Measurements from ENCODE around the gene GPC5. TPM values are rescaled to one million over a fixed set of nuclear protein-coding genes. Genes with fewer than 3 reads are reported as not detected.

The GPC5 gene
- total RNA-seq, 1 experiment from 2014 or later, result 0.15 TPM

GRCh38 chr13:91563799-91564198 lies 165.4 kb downstream of the GPC5 start:
- Histone ChIP-seq H2BK12ac (ENCODE audit: insufficient read length, low read depth, low read length) (no peak overlapping the region), H3K27me3 (ENCODE audit: insufficient read depth, low read length) (no peaks in the 10 kb centered on the region), H3K4me2 (ENCODE audit: insufficient read depth, insufficient read length, low read length) (no peak overlapping the region), H3K9ac (ENCODE audit: extremely low read depth, insufficient read length, low read length) (no peak overlapping the region), H4K20me1 (ENCODE audit: control insufficient read depth, insufficient read depth, insufficient read length) (no peaks in the 10 kb centered on the region), H4K91ac (ENCODE audit: insufficient read length, low read depth, low read length) (no peak overlapping the region), H4K8ac (replicated peaks; ENCODE audit: insufficient read length, low read depth, low read length) (no peak overlapping the region), H2BK5ac (ENCODE audit: insufficient read length, low read length) (no peak overlapping the region), H2AK5ac (ENCODE audit: insufficient read length, low read length) (no peak overlapping the region), H3K56ac (ENCODE audit: insufficient read length, low read depth, low read length) (no peak overlapping the region), H3T11ph (ENCODE audit: low read length) (no peak overlapping the region), H2BK20ac (ENCODE audit: low read depth, low read length, poor library complexity, severe bottlenecking) (no peak overlapping the region), H3K4me1 (ENCODE audit: insufficient read depth, low read length) (no peaks in the 10 kb centered on the region), H3K79me1 (ENCODE audit: insufficient read depth, low read depth, low read length, poor library complexity, severe bottlenecking) (no peaks in the 10 kb centered on the region), H3K18ac (ENCODE audit: insufficient read length, low read depth, low read length) (no peak overlapping the region), H2BK120ac (ENCODE audit: low read depth, low read length, poor library complexity, severe bottlenecking) (no peak overlapping the region), H4K5ac (ENCODE audit: insufficient read length, low read depth, low read length) (no peak overlapping the region), H3K9me3 (ENCODE audit: control insufficient read depth, low read depth, low read length) (no peaks in the 10 kb centered on the region), H3K23me2 (ENCODE audit: insufficient read length, low read depth, low read length, poor library complexity, severe bottlenecking) (no peaks in the 10 kb centered on the region), H2AFZ (ENCODE audit: low read length) (no peak overlapping the region), H3K23ac (ENCODE audit: insufficient read length, low read depth, low read length) (no peak overlapping the region), H3K27ac (ENCODE audit: insufficient read length, low read depth, low read length) (no peak overlapping the region), H3K4ac (ENCODE audit: low read depth, low read length) (no peak overlapping the region), H3K14ac (ENCODE audit: insufficient read depth, low read length) (no peak overlapping the region), H2BK15ac (ENCODE audit: low read depth, low read length) (no peak overlapping the region), H3K79me2 (ENCODE audit: insufficient read depth, low read length) (no peaks in the 10 kb centered on the region)
- peak overlapping the region in 1 of 3 experiments; percentile 1; a peak in 2 of 7 replicates for H3K27ac Mint-ChIP-seq
- no peaks in the 10 kb centered on the region for H3K4me1 Mint-ChIP-seq
- DNase-seq, result no peak
- no peaks in the 10 kb centered on the region for H3K36me3 Mint-ChIP-seq (ENCODE audit: insufficient read depth in 1 of 3, low read depth in 3 of 3)
- no CpG with 5 or more reads among the region's 5 CpGs for WGBS (ENCODE audit: extremely low coverage, insufficient read length, low lambda C conversion rate)
- H3K9me3 Mint-ChIP-seq, result no peaks in the 10 kb centered on the region
- no peak for TF ChIP-seq CTCF (conservative IDR thresholded peaks at IDR 0.05)
- no peak overlapping the region for H3K4me3 Mint-ChIP-seq
- no peaks in the 10 kb centered on the region for H3K27me3 Mint-ChIP-seq (ENCODE audit: low read depth)

Measured in H9 (cell line).